RWPE2 (cell line): Measurements from ENCODE around the gene ANK3.
A peak's percentile ranks its signal among the peaks of the same experiment; 100 is the strongest.

Source experiments
- ATAC-seq: fragments of 200-7000 bp; cut with Tn5 transposase; 3 replicates; pipeline ENCODE4 v1.9.1; 2021; ENCODE audit warnings: low read depth
- DNase-seq: peaks from one replicate; pipeline ENCODE4 v3.0.0-alpha.2; 2020; ENCODE audit warnings: low spot score
- H3K27ac ChIP-seq: fragments of 450-650 bp; 2 replicates; pipeline ENCODE4 v1.5.1; 2017; ENCODE audit warnings: mild to moderate bottlenecking; ENCODE audit not compliant: poor library complexity, severe bottlenecking
- H3K27me3 ChIP-seq: fragments of 250-450 bp; sonication (Bioruptor Pico); 2 replicates; pipeline ENCODE4 v1.5.1; 2021; ENCODE audit warnings: mild to moderate bottlenecking, moderate library complexity; ENCODE audit not compliant: insufficient read depth, poor library complexity, severe bottlenecking
- H3K36me3 ChIP-seq: fragments of 250-450 bp; sonication (Bioruptor Pico); 2 replicates; pipeline ENCODE4 v1.5.1; 2020; ENCODE audit warnings: low read depth, mild to moderate bottlenecking, moderate library complexity
- H3K4me1 ChIP-seq: fragments of 250-450 bp; sonication (Bioruptor Pico); 2 replicates; pipeline ENCODE4 v1.5.1; 2021; ENCODE audit warnings: mild to moderate bottlenecking, moderate library complexity; ENCODE audit not compliant: insufficient read depth, poor library complexity, severe bottlenecking
- H3K4me3 ChIP-seq: fragments of 250-450 bp; sonication (Bioruptor Pico); 2 replicates; pipeline ENCODE4 v1.5.1; 2021; ENCODE audit warnings: mild to moderate bottlenecking, moderate library complexity; ENCODE audit not compliant: severe bottlenecking
- H3K9me3 ChIP-seq: fragments of 250-450 bp; sonication (Bioruptor Pico); 2 replicates; pipeline ENCODE4 v1.5.1; 2021; ENCODE audit warnings: mild to moderate bottlenecking, moderate library complexity; ENCODE audit not compliant: severe bottlenecking
- TF ChIP-seq, protein P1 (sequence below): fragments of 450-650 bp; IDR thresholded peaks from one replicate; pipeline ENCODE4 v1.5.1; 2017; ENCODE audit warnings: mild to moderate bottlenecking, moderate library complexity; ENCODE audit not compliant: poor library complexity, severe bottlenecking

ANK3 gene

DNA sequence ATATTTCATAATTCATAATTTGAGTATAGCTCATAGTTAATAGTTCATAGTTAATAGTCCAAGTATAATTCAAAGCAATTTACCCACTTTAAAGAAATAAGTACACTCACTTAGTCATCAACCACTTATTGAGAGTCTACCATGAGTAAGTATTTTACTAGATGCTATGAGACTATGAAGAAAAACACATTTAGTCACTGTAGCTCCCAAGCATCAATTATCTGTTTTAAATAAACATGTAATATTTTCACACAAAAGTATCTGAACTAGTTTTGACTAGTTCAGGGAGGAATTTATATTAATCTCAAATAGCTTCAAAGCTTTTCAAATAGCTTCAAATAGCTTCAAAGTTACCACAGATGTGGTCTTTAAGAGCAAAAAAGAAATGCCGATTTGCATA lies 119.2 kb downstream of the ANK3 start:
- H3K27me3 ChIP-seq, result no peaks in the 10 kb centered on the region
- peak; percentile 35; the same call in 2 of the 3 replicates for ATAC-seq
- no peak overlapping the region for H3K27ac ChIP-seq
- no peaks in the 10 kb centered on the region for H3K36me3 ChIP-seq
- H3K4me1 ChIP-seq, result peaks cover 3% of the 10 kb centered on the region
- no peaks in the 10 kb centered on the region for H3K9me3 ChIP-seq
- DNase-seq, result no peak
- no peak overlapping the region for H3K4me3 ChIP-seq
- TF ChIP-seq, protein P1, sequence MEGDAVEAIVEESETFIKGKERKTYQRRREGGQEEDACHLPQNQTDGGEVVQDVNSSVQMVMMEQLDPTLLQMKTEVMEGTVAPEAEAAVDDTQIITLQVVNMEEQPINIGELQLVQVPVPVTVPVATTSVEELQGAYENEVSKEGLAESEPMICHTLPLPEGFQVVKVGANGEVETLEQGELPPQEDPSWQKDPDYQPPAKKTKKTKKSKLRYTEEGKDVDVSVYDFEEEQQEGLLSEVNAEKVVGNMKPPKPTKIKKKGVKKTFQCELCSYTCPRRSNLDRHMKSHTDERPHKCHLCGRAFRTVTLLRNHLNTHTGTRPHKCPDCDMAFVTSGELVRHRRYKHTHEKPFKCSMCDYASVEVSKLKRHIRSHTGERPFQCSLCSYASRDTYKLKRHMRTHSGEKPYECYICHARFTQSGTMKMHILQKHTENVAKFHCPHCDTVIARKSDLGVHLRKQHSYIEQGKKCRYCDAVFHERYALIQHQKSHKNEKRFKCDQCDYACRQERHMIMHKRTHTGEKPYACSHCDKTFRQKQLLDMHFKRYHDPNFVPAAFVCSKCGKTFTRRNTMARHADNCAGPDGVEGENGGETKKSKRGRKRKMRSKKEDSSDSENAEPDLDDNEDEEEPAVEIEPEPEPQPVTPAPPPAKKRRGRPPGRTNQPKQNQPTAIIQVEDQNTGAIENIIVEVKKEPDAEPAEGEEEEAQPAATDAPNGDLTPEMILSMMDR, result no peak

DNA sequence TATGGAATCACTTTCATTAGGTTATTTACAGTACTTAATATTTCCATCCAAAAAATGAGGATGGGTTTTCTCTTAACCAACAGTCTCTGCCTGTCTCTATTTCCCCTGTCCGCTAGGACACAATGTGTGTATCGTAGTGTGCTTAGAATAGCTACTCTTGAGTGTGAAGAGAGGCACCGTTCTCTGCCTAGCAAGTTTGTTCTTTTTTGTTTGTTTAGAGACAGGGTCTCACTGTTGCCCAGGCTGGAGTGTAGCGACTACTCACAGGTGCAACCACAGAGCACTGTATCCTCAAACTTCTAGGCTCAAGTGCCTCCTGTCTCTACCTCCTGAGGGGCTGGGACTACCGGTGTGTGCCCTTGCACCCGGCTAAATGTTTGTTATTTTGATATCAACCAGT lies 121.9 kb downstream of the ANK3 start:
- TF ChIP-seq, protein P1, result no peak
- ATAC-seq, result no peak
- Histone ChIP-seq H3K27ac (no peak overlapping the region), H3K4me3 (no peak overlapping the region), H3K36me3 (no peaks in the 10 kb centered on the region), H3K4me1 (peaks cover 3% of the 10 kb centered on the region), H3K9me3 (no peaks in the 10 kb centered on the region), H3K27me3 (no peaks in the 10 kb centered on the region)
- DNase-seq, result no peak

DNA sequence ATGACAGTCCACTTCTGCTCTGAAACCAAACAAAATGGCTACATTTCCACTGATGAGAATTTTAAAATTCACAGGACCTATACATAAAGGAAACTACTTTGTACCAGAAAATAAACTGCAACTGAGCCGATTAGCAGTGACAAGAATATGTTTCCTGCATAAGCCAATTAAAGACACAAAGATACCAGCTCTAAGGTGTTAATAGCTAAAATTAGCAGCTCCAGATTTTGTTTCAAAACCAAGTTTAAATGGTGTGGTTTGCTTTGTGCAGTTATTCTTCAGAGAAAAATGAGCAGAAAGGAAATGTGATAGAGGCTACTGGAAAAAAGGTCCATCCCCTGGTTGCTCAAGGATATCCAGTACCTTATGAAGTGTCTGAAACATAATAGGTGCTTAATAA lies 123.2 kb downstream of the ANK3 start:
- no peaks in the 10 kb centered on the region for H3K36me3 ChIP-seq
- no peak for ATAC-seq
- TF ChIP-seq, protein P1, result no peak

DNA sequence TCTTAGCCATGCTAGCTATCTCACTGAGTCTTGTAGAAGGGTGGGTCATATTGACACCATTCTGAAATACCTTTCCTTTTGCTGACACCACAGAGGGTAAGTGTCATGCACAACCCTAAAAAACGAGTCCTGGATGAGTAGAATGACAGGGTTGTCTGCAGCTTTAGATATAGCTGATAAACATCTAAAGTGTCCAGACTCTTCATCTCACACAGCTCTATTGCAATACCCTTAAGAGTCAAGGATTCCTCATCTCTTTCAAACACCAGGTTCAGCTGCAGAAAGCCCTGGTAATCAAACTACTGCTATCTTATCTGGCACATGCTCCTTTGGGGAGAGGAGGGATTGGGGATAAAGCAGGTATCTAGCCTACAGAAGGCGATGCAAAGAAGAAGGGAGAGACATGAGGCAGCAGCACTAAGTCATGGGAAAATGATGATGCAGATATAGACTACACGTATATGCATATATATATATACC lies 127.0 kb downstream of the ANK3 start:
- ATAC-seq (no peak), DNase-seq (no peak)
- Histone ChIP-seq H3K4me1 (no peaks in the 10 kb centered on the region), H3K27me3 (peaks cover 2% of the 10 kb centered on the region), H3K36me3 (no peaks in the 10 kb centered on the region), H3K4me3 (no peak overlapping the region), H3K27ac (no peak overlapping the region), H3K9me3 (no peaks in the 10 kb centered on the region)
- TF ChIP-seq, protein P1, result no peak

More for the DNA sequence above, 123.2 kb downstream of the ANK3 start:
- no peak overlapping the region for H3K4me3 ChIP-seq
- H3K9me3 ChIP-seq, result no peaks in the 10 kb centered on the region
- H3K27ac ChIP-seq, result no peak overlapping the region
- no peak for DNase-seq
- H3K4me1 ChIP-seq, result peaks cover 3% of the 10 kb centered on the region
- no peaks in the 10 kb centered on the region for H3K27me3 ChIP-seq

DNA sequence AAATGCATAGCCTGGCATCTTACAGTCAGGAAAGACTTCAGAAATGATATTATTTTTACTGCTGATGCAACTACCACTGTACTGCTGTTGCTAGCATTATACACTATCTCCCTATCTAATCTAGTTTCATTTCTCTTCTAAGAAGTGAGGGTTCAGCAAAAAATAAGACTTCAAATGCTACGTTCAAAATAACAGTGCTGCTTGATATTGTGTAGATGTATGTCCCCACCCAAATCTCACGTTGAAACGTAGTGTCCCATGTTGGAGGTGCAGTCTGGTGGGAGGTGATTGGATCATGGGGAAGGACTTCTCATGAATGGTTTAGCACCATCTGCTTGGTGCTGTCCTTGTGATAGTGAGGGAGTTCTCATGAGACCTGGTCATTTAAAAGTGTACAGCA lies 129.4 kb downstream of the ANK3 start:
- Histone ChIP-seq H3K27ac (no peak overlapping the region), H3K27me3 (peaks cover 2% of the 10 kb centered on the region), H3K4me3 (no peak overlapping the region), H3K9me3 (no peaks in the 10 kb centered on the region), H3K36me3 (no peaks in the 10 kb centered on the region), H3K4me1 (no peaks in the 10 kb centered on the region)
- ATAC-seq (no peak), DNase-seq (no peak)
- TF ChIP-seq, protein P1, result no peak
